HG03103 (cell line): ENCODE data around the gene OR2F1.
"Not testable (repeated sequence)": the region's sequence is repeated elsewhere in the genome, so short reads cannot be mapped to it uniquely, and the experiment has no call there.

ENCODE experiments used
- ATAC-seq: cut with Tn5 transposase; IDR thresholded peaks from one replicate; pipeline ENCODE4 v1.9.1; 2021; ENCODE audit warnings: low read depth; ENCODE audit not compliant: unreplicated experiment

Gene OR2F1

GRCh38 chr7:144006029-144006691 lies 51.5 kb downstream of the OR2F1 start:
- no peak for ATAC-seq

GRCh38 chr7:144006692-144007042 lies 52.0 kb downstream of the OR2F1 start:
- no peak for ATAC-seq

- no peak for ATAC-seq
These were observed 54.7 kb downstream of the OR2F1 start for GRCh38 chr7:144009361-144009760.

- ATAC-seq: not testable (repeated sequence)
These were observed 55.4 kb downstream of the OR2F1 start for GRCh38 chr7:144010061-144010460.

- ATAC-seq: not testable (repeated sequence)
These were observed 56.2 kb downstream of the OR2F1 start for GRCh38 chr7:144010821-144011220.

- ATAC-seq: no peak
These were observed 57.0 kb downstream of the OR2F1 start for GRCh38 chr7:144011458-144012230.
